NCI-H524 (cell line): ENCODE data around the gene THSD7A.

Experiments used
- DNase-seq, 2 experiments: peaks; one replicate each; lab custom pipeline; 2025; lab: John Stamatoyannopoulos, UW

Gene THSD7A

DNA sequence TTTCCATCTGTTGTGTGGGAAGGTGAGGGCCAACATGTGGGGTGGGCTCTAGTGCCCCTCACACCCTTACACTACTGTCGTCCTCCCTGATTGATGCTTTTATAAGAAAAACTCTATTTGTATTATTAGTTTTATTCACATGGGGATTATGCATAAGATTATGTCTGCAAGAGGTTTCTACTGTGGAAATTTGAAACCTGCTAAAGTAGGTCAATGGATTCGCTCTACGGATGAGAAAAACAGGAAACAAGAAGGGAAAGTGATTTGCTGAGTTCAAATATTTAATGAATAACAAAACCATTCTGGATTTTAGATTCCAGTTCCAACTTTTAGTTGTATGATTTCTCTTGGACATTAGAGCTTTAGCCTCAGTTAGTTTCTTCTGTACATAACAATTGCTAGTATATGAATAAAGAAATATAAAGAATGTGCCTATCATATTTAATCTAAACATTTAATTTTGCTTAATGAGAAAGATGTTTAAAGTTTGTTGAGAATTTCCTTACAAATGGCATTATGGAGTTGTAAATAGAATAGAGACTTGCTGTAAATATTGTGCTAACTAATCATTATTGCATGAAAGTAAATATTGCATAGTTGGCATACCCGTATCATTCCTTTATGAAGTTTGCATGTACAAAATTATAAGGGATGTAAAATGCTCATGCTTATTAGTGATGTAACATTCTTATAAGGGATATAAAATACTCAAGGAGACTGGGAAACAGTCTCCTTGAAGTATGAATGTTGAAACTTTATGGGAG, 193.8 kb downstream of the THSD7A start:
- peak in 1 of 2 experiments; percentile 44 for DNase-seq

- DNase-seq = no peak
These were observed 195.7 kb downstream of the THSD7A start for GRCh38 chr7:11636274-11636673.

DNA sequence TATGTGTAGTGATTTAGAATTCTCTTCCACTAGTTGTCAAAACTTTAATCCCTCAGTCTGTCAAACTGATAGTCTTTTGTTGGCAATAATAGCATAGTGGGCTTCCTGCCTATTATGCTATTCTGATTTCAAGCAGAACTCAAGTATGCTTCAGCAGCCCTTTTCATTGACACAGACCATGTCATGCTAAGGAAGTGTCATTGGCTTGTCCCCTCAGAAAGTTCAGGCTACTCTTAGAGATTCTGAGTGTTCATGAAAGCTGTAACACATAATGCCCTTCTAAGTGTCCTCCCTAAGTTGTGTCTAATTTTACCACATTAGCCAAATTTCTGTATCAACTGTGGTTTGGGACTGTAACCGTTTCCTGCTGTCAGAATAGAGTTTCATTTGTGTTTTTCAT, 198.7 kb downstream of the THSD7A start:
- no peak for DNase-seq

- no peak for DNase-seq
These were observed 201.6 kb downstream of the THSD7A start for GRCh38 chr7:11630355-11630754.

DNA sequence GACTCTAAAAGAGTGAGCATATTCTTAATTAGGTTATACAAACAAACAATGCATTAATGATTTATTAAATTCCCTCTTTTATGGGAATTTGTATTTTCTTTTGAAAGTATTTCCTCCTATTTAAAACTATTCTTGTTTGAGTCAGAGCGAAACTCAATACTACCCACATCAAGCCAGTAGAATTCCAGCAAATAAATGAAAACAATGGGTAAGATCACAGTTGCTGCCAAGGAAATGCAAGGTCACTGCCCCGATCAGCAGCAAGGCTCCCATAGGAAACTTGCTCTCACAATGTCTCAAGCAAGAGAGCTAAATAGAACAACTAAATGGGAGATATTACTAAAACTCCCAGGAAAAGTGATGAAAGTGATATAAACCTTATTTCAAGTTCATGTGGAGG, 206.3 kb downstream of the THSD7A start:
- no peak for DNase-seq

DNA sequence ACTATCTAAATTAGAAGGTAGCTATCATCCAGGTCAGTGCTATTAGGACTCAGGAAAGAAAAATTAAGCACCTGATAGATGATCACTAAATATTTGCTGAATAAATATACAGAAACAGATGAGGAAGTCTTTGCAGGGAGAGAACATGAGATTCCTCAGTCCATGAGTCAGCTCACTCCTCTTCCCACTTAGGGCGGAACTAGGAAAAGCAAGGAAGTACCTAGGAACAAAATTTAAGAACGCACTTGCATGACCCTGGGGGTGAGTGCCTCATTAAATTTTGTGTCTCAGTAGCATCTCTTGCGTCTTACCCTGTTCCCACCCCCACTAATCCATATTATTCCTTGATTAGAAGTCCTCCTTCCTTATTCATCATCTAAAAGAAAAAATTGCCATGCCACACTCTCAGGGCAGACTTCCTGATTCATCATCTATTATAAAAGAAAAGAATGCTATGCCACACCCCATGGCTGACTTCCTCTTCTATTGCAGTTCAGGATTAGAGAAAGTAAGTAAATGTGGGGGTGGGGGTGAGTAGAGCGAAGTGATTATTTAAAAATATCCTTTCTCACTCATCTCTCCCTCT, 208.8 kb downstream of the THSD7A start:
- no peak for DNase-seq

DNA sequence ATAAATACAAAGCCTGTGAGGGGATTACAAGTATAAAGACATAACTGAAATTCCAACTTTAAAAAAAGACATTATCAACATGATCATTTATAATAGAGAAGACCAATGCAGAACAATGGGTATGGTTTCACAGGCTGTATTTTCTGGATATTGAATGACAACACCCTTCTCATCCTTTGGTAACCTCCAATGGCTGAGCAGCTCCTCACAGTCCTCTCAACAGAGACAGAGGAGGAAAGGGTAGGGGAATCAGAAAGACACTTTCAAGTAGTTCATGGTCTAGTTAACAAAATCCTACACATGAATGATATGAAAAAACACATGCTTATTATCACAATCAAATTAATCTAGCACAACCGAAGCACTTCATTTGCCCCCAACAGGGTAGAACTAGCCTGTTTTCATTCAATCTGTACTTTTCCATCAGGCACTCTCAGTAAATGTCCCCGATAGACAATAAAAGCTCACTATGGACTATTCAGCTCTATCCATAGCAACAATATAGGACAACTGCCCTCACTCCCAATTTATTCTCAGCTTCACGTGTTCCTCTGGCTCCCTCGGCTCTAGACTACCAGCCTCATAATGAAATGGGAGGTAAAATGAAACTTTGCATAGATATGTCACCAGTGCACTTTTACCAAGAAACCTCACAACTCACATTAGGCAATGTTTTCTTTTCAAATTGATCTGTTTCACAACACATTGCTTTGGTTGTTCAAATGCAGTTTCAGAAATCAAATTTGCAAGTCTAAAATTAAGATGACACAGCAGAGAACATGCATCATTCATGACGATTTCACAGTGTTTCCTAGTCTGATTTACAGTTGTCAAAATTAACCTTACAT, 211.4 kb downstream of the THSD7A start:
- no peak for DNase-seq

- no peak for DNase-seq
These were observed 215.5 kb downstream of the THSD7A start for GRCh38 chr7:11616466-11616865.

DNA sequence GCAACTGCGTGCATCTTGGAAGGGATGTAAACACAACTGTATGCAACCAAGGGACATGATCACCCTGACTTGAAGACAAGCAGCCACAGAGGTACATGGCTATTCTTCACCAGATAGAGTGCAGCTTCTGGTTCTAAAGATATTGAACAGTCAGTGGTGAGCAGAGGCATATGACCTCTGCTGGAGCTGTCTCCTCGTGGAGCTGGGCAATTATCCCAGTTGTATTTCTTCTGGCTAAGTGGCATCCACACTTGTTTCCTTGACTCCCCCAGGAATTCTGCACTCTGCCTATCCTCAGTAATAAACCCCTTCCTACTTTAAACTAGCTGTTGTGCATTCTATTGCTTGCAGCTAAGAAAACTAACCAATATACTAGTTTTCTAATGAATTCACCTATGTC, 216.8 kb downstream of the THSD7A start:
- no peak for DNase-seq

GRCh38 chr7:11613292-11613930, 218.6 kb downstream of the THSD7A start:
- DNase-seq = peak; percentile 19 to 50

DNA sequence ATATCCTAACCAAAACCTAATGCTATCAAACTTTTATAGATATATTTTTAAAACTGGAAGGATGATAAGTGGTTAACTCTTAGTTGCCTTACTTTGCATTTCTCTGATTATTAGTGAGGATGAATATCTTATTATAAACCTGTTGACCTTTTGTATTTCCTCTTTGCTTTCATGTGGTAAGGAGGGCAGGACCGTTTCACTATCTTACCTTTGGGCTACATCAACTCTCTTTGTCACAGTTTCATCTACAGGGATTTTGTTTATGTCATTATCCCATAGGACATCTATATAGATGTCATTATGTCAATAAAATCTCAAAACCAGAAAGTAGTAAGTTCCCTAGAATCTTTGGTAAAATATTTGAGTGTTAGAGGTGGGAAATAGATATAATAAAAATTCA, 219.3 kb downstream of the THSD7A start:
- DNase-seq = no peak

GRCh38 chr7:11609096-11609670, 222.8 kb downstream of the THSD7A start:
- DNase-seq = no peak

DNA sequence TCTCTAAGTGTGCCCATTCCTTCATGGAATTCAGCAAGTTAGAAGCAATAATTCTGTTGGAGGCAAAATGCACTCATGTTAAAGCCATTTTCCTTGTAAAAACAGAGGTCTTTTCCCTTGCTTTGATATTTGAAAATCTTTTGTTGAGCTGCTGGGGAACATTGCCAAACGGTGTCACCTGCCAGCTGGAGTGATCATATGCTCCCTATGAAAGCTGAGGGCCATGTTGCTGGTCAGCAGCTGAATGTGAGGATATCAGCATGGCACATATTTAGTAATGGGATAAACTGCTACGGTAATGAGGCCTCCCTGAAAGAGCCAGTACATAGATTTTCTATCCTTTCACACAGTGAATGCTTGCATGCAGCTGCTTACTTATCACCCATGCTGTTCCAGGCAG, 224.3 kb downstream of the THSD7A start:
- DNase-seq = peak; percentile 53 to 84

DNA sequence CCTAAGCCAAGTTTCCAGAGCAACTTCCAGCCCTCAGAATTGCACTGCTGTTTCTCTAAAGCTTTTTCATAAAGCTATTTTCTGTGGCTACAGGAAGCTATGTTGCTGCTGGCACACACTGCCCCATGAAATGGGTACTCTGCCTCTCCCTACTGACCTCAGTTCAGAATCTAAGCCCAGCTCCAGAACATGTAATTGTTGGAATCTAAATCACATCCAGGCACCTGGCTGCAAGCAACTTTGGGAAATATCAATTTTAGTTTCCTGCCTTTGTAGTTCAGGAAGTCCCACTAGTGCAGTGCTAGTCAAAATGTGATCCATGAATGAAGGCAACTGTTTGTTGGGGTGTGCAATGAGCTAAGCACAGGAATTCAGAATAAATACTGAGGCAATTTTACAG, 226.2 kb downstream of the THSD7A start:
- DNase-seq = no peak

DNA sequence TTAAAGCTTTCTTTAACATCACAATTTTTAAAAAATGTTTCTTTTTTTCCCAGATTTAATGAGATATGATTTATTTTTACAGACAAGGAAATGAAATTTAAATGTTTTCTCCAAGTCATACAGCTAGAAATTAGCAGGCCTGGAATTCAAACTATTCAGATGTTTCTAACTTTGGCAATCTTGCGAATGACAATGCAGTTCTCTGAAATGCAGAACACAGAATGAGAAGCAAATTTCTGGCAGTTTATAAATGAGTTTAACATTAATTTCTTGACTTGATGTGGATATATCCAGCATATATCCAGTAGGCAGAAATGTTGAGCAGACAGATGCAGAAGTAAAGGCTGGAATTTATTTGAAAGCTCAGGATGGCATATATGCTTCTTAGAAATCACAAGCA, 227.5 kb downstream of the THSD7A start:
- DNase-seq = no peak

- no peak for DNase-seq
These were observed 230.2 kb downstream of the THSD7A start for GRCh38 chr7:11601761-11602160.

GRCh38 chr7:11593322-11593721, 238.7 kb downstream of the THSD7A start:
- DNase-seq = no peak

- DNase-seq = no peak
These were observed 239.3 kb downstream of the THSD7A start for GRCh38 chr7:11592699-11593098.

DNA sequence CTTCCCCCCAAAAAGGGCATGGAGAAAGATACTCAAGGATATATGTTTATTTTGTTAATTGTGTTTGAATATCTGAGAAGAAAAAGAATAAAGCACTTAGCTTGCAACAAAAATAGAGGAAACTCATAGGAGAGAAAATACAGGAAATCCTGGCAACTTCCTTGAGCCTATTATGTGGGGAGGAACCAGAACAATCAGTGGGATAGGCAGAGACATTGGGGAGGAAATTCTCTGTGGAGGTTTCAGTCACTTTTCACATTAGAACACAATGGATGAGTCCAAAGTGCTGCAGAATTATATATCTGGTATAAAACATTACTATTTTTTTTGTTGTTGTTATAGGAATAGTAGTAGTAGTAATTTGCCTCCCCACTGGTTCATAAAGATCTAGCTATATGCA, 240.1 kb downstream of the THSD7A start:
- no peak for DNase-seq

DNA sequence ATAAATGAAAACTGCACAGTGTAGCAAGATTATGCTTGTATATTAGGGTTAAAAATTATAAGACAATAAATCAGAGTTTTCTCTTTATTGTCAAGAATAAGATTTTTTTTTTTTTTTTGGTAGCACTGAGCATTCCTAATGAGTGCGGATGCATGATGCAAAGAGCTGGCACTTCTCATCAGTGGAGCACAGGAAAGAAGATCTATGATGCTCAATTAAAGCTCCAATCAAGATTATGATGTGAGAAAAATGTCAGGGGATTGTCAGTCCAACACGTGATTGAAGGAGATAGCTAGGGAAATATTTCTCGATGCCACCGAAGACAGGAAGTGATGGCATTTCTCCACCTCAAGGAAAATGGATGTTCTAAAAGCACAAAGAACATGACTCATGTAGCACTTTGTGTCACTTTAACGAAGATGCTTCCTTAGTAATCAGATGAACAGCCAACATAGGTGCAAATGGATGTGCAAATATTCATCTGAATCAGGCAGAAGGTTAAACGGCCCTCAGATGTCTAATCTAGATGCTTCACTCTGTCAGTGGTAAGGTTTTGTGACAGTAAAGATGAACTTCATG, 240.9 kb downstream of the THSD7A start:
- DNase-seq = no peak

DNA sequence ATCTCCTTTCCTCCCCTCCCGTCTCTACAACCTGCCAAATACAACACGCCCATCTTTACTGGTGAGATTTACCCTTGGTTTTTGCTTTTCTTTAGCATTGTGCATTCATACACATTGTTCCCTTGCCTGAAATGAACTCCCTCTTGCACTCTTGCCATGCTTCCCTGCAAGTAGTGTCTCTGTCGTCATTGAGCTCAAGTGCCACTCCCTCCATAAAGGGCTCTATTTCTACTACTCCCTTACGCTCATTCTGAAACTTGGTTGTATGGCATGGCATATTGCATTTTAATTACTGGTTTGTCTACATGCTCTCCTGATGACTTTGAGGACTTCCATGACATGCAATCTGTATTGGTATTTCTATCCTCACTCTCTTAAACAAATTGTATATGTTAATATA, 242.7 kb downstream of the THSD7A start:
- DNase-seq = no peak

DNA sequence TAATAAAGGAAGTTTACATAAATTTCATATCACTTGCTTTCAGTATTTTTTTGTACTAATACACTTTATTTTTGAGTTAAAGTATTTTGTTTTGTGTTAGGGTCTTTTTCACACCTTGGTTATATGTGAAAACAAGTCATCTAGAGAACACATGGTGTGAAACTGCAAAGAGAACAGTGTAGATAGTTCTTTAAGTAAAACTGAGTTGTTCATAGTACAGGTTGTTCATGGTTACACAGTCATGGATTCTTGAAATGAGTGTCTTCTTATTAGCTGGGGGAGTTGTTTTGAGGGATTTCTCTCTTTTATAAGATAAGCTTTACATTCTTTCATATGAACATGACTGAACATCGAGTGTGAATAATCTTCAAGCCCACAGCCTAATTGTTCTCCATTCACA, 244.2 kb downstream of the THSD7A start:
- DNase-seq = no peak
